Activated CD8-positive, alpha-beta T cell treated with anti-CD3 and anti-CD28 coated beads for 36 hours (primary cell): ENCODE measurements around the gene SHISAL2B. TPM values are rescaled to one million over a fixed set of nuclear protein-coding genes. Genes with fewer than 3 reads are reported as not detected.
"Not testable (repeated sequence)": the region's sequence is repeated elsewhere in the genome, so short reads cannot be mapped to it uniquely, and the experiment has no call there.

ENCODE experiments used
- ATAC-seq: fragments of 200-7000 bp; cut with Tn5 transposase; one replicate; pipeline ENCODE4 v1.10.0; 2021; ENCODE audit warnings: mild to moderate bottlenecking, moderate library complexity
- CTCF ChIA-PET: fragments of 350-600 bp; sonication (Branson Sonifier 250); formaldehyde crosslinking; loops from one replicate; lab custom pipeline; 2021; ENCODE audit warnings: antibody characterized with exemption; lab: Charles Lee
- POLR2A ChIA-PET: fragments of 350-600 bp; sonication (Branson Sonifier 250); formaldehyde crosslinking; loops from one replicate; lab custom pipeline; 2021; ENCODE audit warnings: antibody characterized with exemption; lab: Charles Lee
- DNase-seq: peaks from one replicate; pipeline ENCODE4 v3.0.0-alpha.2; 2020
- H3K27ac Mint-ChIP-seq: one replicate; pipeline ENCODE4 v1.8.0; 2021; ENCODE audit warnings: mild to moderate bottlenecking, mixed read lengths
- H3K27me3 Mint-ChIP-seq: one replicate; pipeline ENCODE4 v1.8.0; 2021; ENCODE audit warnings: mixed read lengths
- H3K36me3 Mint-ChIP-seq: one replicate; pipeline ENCODE4 v1.8.0; 2021; ENCODE audit warnings: low read depth, mixed read lengths
- H3K4me1 Mint-ChIP-seq: one replicate; pipeline ENCODE4 v1.8.0; 2021; ENCODE audit warnings: low read depth, mixed read lengths
- H3K4me3 Mint-ChIP-seq: one replicate; pipeline ENCODE4 v1.8.0; 2021; ENCODE audit warnings: mild to moderate bottlenecking, moderate library complexity, mixed read lengths
- H3K9me3 Mint-ChIP-seq: one replicate; pipeline ENCODE4 v1.8.0; 2021; ENCODE audit warnings: mixed read lengths
- intact Hi-C: fragments of 100-400 bp; cut with micrococcal nuclease; formaldehyde crosslinking; loops from one replicate; pipeline ENCODE4 v1.10.0; 2022
- total RNA-seq, 2 experiments: library from RNA; stranded (reverse); gene quantifications; one replicate each; pipeline ENCODE4 v1.2.3, GENCODE V29; 2021
- TF ChIP-seq, protein P1 (sequence below): fragments of 200-600 bp; IDR thresholded peaks from one replicate; pipeline ENCODE4 v1.8.0; 2022; ENCODE audit warnings: antibody characterized with exemption, mild to moderate bottlenecking

The SHISAL2B gene
- total RNA-seq, 2 experiments from 2014 or later = not detected

- Mint-ChIP-seq H3K4me1 (no peaks in the 10 kb centered on the region), H3K27ac (no peak overlapping the region), H3K9me3 (no peaks in the 10 kb centered on the region), H3K36me3 (no peaks in the 10 kb centered on the region), H3K27me3 (peaks cover 12% of the 10 kb centered on the region), H3K4me3 (no peak overlapping the region)
- intact Hi-C loops = no loop called here
- TF ChIP-seq, protein P1, sequence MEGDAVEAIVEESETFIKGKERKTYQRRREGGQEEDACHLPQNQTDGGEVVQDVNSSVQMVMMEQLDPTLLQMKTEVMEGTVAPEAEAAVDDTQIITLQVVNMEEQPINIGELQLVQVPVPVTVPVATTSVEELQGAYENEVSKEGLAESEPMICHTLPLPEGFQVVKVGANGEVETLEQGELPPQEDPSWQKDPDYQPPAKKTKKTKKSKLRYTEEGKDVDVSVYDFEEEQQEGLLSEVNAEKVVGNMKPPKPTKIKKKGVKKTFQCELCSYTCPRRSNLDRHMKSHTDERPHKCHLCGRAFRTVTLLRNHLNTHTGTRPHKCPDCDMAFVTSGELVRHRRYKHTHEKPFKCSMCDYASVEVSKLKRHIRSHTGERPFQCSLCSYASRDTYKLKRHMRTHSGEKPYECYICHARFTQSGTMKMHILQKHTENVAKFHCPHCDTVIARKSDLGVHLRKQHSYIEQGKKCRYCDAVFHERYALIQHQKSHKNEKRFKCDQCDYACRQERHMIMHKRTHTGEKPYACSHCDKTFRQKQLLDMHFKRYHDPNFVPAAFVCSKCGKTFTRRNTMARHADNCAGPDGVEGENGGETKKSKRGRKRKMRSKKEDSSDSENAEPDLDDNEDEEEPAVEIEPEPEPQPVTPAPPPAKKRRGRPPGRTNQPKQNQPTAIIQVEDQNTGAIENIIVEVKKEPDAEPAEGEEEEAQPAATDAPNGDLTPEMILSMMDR = no peak
- ChIA-PET POLR2A (no interaction called here), CTCF (interaction anchor here (0.9 kb wide), 1 partner anchor 15 kb away, joined by 3 read pairs; no protein-coding TSS in a partner anchor)
- DNase-seq = no peak
- no peak for ATAC-seq
Observed at GRCh38 chr5:64707191-64707590, 16.9 kb downstream of the SHISAL2B start.

GRCh38 chr5:64714495-64714894, 24.2 kb downstream of the SHISAL2B start:
- CTCF ChIA-PET, H3K4me3 Mint-ChIP-seq, intact Hi-C loops, DNase-seq, ATAC-seq, H3K27me3 Mint-ChIP-seq, H3K27ac Mint-ChIP-seq, H3K4me1 Mint-ChIP-seq, H3K36me3 Mint-ChIP-seq, H3K9me3 Mint-ChIP-seq, POLR2A ChIA-PET: not testable (repeated sequence)

- TF ChIP-seq, protein P1 = no peak
- POLR2A ChIA-PET = no interaction called here
- CTCF ChIA-PET = no interaction called here
- Mint-ChIP-seq H3K36me3 (peaks cover 13% of the 10 kb centered on the region), H3K27me3 (no peaks in the 10 kb centered on the region), H3K9me3 (no peaks in the 10 kb centered on the region), H3K4me1 (no peaks in the 10 kb centered on the region), H3K27ac (no peak overlapping the region), H3K4me3 (no peak overlapping the region)
- intact Hi-C loops = no loop called here
- DNase-seq (no peak), ATAC-seq (no peak)
Observed at GRCh38 chr5:64722588-64722987, 32.3 kb downstream of the SHISAL2B start.

DNA sequence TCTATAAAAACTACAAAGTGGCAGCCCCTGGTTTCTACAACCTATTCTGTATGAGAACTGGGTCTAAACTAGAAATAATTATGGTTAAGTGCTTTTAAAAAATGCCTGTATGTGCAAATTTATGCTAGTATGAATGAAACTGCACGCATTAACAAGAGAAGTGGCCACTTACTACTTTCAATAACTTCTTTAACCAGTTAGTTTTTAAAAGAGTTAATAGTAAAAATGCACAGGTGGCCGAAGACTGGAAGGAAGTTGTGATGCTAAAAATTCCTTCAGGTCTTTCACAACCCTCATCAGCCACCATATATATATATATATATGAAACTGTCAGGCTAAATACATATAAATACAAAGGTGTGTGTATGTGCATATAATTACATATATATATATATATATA, 36.8 kb downstream of the SHISAL2B start:
- Mint-ChIP-seq H3K4me3 (no peak overlapping the region), H3K4me1 (peaks cover 5% of the 10 kb centered on the region), H3K9me3 (no peaks in the 10 kb centered on the region), H3K36me3 (peaks cover 15% of the 10 kb centered on the region), H3K27me3 (no peaks in the 10 kb centered on the region), H3K27ac (no peak overlapping the region)
- CTCF ChIA-PET = no interaction called here
- intact Hi-C loops = no loop called here
- DNase-seq = no peak
- TF ChIP-seq, protein P1 = no peak
- POLR2A ChIA-PET = interaction anchor here (0.7 kb wide), 1 partner anchor 39 kb away, joined by 3 read pairs; no protein-coding TSS in a partner anchor
- ATAC-seq = no peak

GRCh38 chr5:64742411-64742810, 52.1 kb downstream of the SHISAL2B start:
- no peaks in the 10 kb centered on the region for H3K27me3 Mint-ChIP-seq
- no peak overlapping the region for H3K4me3 Mint-ChIP-seq
- ChIA-PET CTCF (no interaction called here), POLR2A (no interaction called here)
- intact Hi-C loops = no loop called here
- DNase-seq (no peak), ATAC-seq (no peak)
- H3K9me3 Mint-ChIP-seq = no peaks in the 10 kb centered on the region
- peaks cover 11% of the 10 kb centered on the region for H3K4me1 Mint-ChIP-seq
- TF ChIP-seq, protein P1 = no peak
- H3K36me3 Mint-ChIP-seq = peaks cover 9% of the 10 kb centered on the region
- H3K27ac Mint-ChIP-seq = no peak overlapping the region

DNA sequence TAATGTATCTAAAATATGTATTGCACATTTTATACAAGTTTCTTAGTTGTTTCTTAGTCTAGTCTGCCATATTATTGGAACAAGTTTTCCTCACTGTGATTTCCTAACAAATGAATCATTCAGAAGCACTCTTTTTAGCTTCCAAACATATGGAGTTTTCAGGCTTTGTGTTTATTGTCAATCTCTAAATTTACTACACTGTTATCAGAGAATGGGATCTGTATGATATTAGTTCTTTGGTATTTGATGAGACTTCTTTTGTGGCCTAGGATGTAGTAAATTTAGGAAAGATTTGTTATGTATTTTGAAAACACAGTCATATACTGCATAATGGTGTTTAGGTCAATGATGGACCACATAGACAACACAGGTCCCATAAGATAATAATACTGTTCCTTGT, 52.5 kb downstream of the SHISAL2B start:
- TF ChIP-seq, protein P1 = no peak
- no peak overlapping the region for H3K4me3 Mint-ChIP-seq
- no peak overlapping the region for H3K27ac Mint-ChIP-seq
- H3K4me1 Mint-ChIP-seq = peaks cover 11% of the 10 kb centered on the region
- no peaks in the 10 kb centered on the region for H3K27me3 Mint-ChIP-seq
- no peak for ATAC-seq
- DNase-seq = no peak
- POLR2A ChIA-PET = no interaction called here
- peaks cover 9% of the 10 kb centered on the region for H3K36me3 Mint-ChIP-seq
- intact Hi-C loops = no loop called here
- CTCF ChIA-PET = no interaction called here
- no peaks in the 10 kb centered on the region for H3K9me3 Mint-ChIP-seq
